Panc1 (cell line): ENCODE measurements around the gene SH3D21. TPM values are rescaled to one million over a fixed set of nuclear protein-coding genes. Genes with fewer than 3 reads are reported as not detected.
A peak's percentile ranks its signal among the peaks of the same experiment; 100 is the strongest.

Experiments
- ATAC-seq: fragments of 200-7000 bp; cut with Tn5 transposase; 2 replicates; pipeline ENCODE4 v1.9.1; 2020; ENCODE audit warnings: mild to moderate bottlenecking, moderate library complexity
- BruUV-seq: library from RNA; stranded (reverse); fragments of 400-500 nt; replicated peaks from 2 replicates; lab custom pipeline; 2021; lab: Mats Ljungman, UMichigan
- CTCF ChIA-PET: fragments of 300-600 bp; sonication (Branson Sonifier 250); formaldehyde crosslinking; loops from one replicate; lab custom pipeline; 2022; ENCODE audit warnings: antibody characterized with exemption; lab: Charles Lee
- POLR2A ChIA-PET: fragments of 300-600 bp; sonication (Branson Sonifier 250); formaldehyde crosslinking; loops from one replicate; lab custom pipeline; 2022; ENCODE audit warnings: antibody characterized with exemption; lab: Charles Lee
- DNase-seq: peaks from one replicate; pipeline ENCODE4 v3.0.0-alpha.2; 2010; ENCODE audit warnings: low read depth, low spot score
- H3K27ac ChIP-seq: 2 replicates; pipeline ENCODE4 v1.5.1; 2011; ENCODE audit warnings: mild to moderate bottlenecking, low read length, inconsistent platforms
- H3K27me3 ChIP-seq: fragments of 200-500 bp; sonication (Bioruptor generic); 2 replicates; pipeline ENCODE4 v1.6.0; 2014; ENCODE audit warnings: low read length, inconsistent platforms; ENCODE audit not compliant: control insufficient read depth, insufficient read depth
- H3K36me3 ChIP-seq: fragments of 200-500 bp; sonication (Bioruptor generic); 2 replicates; pipeline ENCODE4 v1.5.1; 2014; ENCODE audit warnings: inconsistent platforms, mild to moderate bottlenecking, low read length, moderate library complexity; ENCODE audit not compliant: control insufficient read depth, insufficient read depth
- H3K4me1 ChIP-seq: 2 replicates; pipeline ENCODE4 v1.5.1; 2011; ENCODE audit warnings: inconsistent platforms, mild to moderate bottlenecking, low read length, moderate library complexity; ENCODE audit not compliant: control insufficient read depth, insufficient read depth
- H3K4me3 ChIP-seq, 2 experiments: 2 replicates each; pipeline ENCODE4 v1.5.1; 2011 to 2012; ENCODE audit warnings: low read depth in 2 of 2, low read length in 2 of 2, mild to moderate bottlenecking in 2 of 2, inconsistent platforms in 1 of 2, moderate library complexity in 1 of 2
- H3K9me3 ChIP-seq: fragments of 200-500 bp; sonication (Bioruptor generic); 2 replicates; pipeline ENCODE4 v1.5.1; 2014; ENCODE audit warnings: low read depth, mild to moderate bottlenecking, inconsistent platforms, low read length, moderate library complexity; ENCODE audit not compliant: control insufficient read depth, insufficient read depth
- CTCF ChIP-seq: fragments of 450-650 bp; IDR thresholded peaks from 2 replicates; pipeline ENCODE4 v1.5.1; 2017; ENCODE audit warnings: mild to moderate bottlenecking
- POLR2AphosphoS5 ChIP-seq: IDR thresholded peaks from 2 replicates; pipeline ENCODE4 v1.6.1; 2012; ENCODE audit warnings: mild to moderate bottlenecking, low read depth, low read length, moderate library complexity
- REST ChIP-seq, 2 experiments: IDR thresholded peaks; 2 replicates each; pipeline ENCODE4 v1.6.1; 2011 to 2012; ENCODE audit warnings: low read depth in 2 of 2, control low read depth in 1 of 2, low read length in 1 of 2, mild to moderate bottlenecking in 1 of 2, moderate library complexity in 1 of 2; ENCODE audit not compliant: insufficient read depth in 1 of 2
- SIN3A ChIP-seq: IDR thresholded peaks from 2 replicates; pipeline ENCODE4 v1.6.1; 2012; ENCODE audit warnings: low read depth, mild to moderate bottlenecking, low read length, moderate library complexity, borderline replicate concordance; ENCODE audit not compliant: insufficient read depth
- TCF7L2 ChIP-seq: IDR thresholded peaks from 2 replicates; pipeline ENCODE4 v1.6.1; 2011; ENCODE audit warnings: mild to moderate bottlenecking, low read depth, low read length, inconsistent platforms
- in situ Hi-C: cut with HindIII; loops from 2 replicates; pipeline ENCODE4 v1.10.0; 2016; ENCODE audit warnings: low sequenced_read_pairs, low pct_unique_long_range_greater_than_20kb
- intact Hi-C: fragments of 100-400 bp; cut with micrococcal nuclease; formaldehyde crosslinking; loops from one replicate; pipeline ENCODE4 v1.10.0; 2022; ENCODE audit not compliant: unreplicated experiment
- total RNA-seq: library from RNA; stranded (reverse); gene quantifications from one replicate; pipeline ENCODE4 v1.2.1, GENCODE V29; 2021; ENCODE audit not compliant: unreplicated experiment

The SH3D21 gene
- total RNA-seq, 1 experiment from 2014 or later: 18.9 TPM

- no peaks in the 10 kb centered on the region for H3K9me3 ChIP-seq
- CTCF ChIA-PET: no interaction called here
- in situ Hi-C loops (no loop called here), intact Hi-C loops (no loop called here)
- H3K4me3 ChIP-seq: no peak overlapping the region
- no peaks in the 10 kb centered on the region for H3K27me3 ChIP-seq
- peaks cover 6% of the 10 kb centered on the region; the same call in 1 of the 2 replicates for H3K4me1 ChIP-seq
- ATAC-seq (no peak), DNase-seq (no peak)
- BruUV-seq: TSS peak; percentile 34
- peaks cover 33% of the 10 kb centered on the region for H3K36me3 ChIP-seq
- no peak overlapping the region for H3K27ac ChIP-seq
- POLR2A ChIA-PET: interaction anchor here (0.6 kb wide), 1 partner anchor 28 kb away, joined by 17 read pairs; no protein-coding TSS in a partner anchor
- TF ChIP-seq SIN3A (no peak), POLR2AphosphoS5 (no peak), TCF7L2 (no peak), REST (IDR thresholded peaks at IDR 0.05; ENCODE audit: insufficient read depth in 1 of 2, low read depth in 2 of 2, low read length in 1 of 2) (no peak), CTCF (no peak)
These were observed 9.1 kb upstream of the SH3D21 start for GRCh38 chr1:36297062-36297461.

GRCh38 chr1:36298640-36299039 is 7.5 kb upstream of the SH3D21 start:
- in situ Hi-C loops (no loop called here), intact Hi-C loops (no loop called here)
- no peak overlapping the region for H3K4me3 ChIP-seq
- peaks cover 35% of the 10 kb centered on the region for H3K36me3 ChIP-seq
- no TSS peak for BruUV-seq
- DNase-seq (no peak), ATAC-seq (no peak)
- H3K27ac ChIP-seq: no peak overlapping the region
- no peaks in the 10 kb centered on the region for H3K27me3 ChIP-seq
- CTCF ChIA-PET: no interaction called here
- TF ChIP-seq REST (IDR thresholded peaks at IDR 0.05; ENCODE audit: insufficient read depth in 1 of 2, low read depth in 2 of 2, low read length in 1 of 2): no peak
- TF ChIP-seq SIN3A: no peak
- no peak for TF ChIP-seq CTCF
- TF ChIP-seq POLR2AphosphoS5: no peak
- no peak for TF ChIP-seq TCF7L2
- H3K9me3 ChIP-seq: no peaks in the 10 kb centered on the region
- H3K4me1 ChIP-seq: peaks cover 6% of the 10 kb centered on the region; the same call in 1 of the 2 replicates
- POLR2A ChIA-PET: interaction anchor here (0.6 kb wide), 1 partner anchor 11 kb away, joined by 3 read pairs; no protein-coding TSS in a partner anchor
